HFFc6 (cell line): ENCODE measurements around the gene BTN3A1. TPM values are rescaled to one million over a fixed set of nuclear protein-coding genes. Genes with fewer than 3 reads are reported as not detected.
A peak's percentile ranks its signal among the peaks of the same experiment; 100 is the strongest.

Source experiments
- DNase-seq: peaks from one replicate; pipeline ENCODE4 v3.0.0-alpha.2; 2018
- H3K27ac Mint-ChIP-seq: 2 replicates; pipeline ENCODE4 v1.8.0; 2020; ENCODE audit warnings: mild to moderate bottlenecking, mixed read lengths
- H3K27me3 Mint-ChIP-seq: 2 replicates; pipeline ENCODE4 v1.8.0; 2021; ENCODE audit warnings: mild to moderate bottlenecking, moderate library complexity, mixed read lengths; ENCODE audit not compliant: insufficient read depth
- H3K36me3 Mint-ChIP-seq: 2 replicates; pipeline ENCODE4 v1.8.0; 2021; ENCODE audit warnings: low read depth, mixed read lengths
- H3K4me1 Mint-ChIP-seq: 2 replicates; pipeline ENCODE4 v1.8.0; 2020; ENCODE audit warnings: low read depth, mixed read lengths
- H3K4me3 Mint-ChIP-seq: 2 replicates; pipeline ENCODE4 v1.8.0; 2020; ENCODE audit warnings: mild to moderate bottlenecking, moderate library complexity, mixed read lengths
- H3K9me3 Mint-ChIP-seq: 2 replicates; pipeline ENCODE4 v1.8.0; 2020; ENCODE audit warnings: mild to moderate bottlenecking, mixed read lengths
- total RNA-seq, 6 experiments: library from RNA; stranded (reverse); fragmentation: NEBNext Ultra II Directional; extraction: Animal tissue kit (Norgen Biotek cat#: 25700); gene quantifications; 2 replicates in 1 of 6; 3 replicates in 5 of 6; pipeline ENCODE4 v1.2.3, GENCODE V29; 2021
- TF ChIP-seq, protein P1 (sequence below): fragments of 200-600 bp; sonication (generic); IDR thresholded peaks from 2 replicates; pipeline ENCODE4 v1.5.0; 2021; ENCODE audit warnings: antibody characterized with exemption, mild to moderate bottlenecking

The BTN3A1 gene
- total RNA-seq, 6 experiments from 2014 or later, result 10.3 to 16.2 (median 13.8) TPM

DNA sequence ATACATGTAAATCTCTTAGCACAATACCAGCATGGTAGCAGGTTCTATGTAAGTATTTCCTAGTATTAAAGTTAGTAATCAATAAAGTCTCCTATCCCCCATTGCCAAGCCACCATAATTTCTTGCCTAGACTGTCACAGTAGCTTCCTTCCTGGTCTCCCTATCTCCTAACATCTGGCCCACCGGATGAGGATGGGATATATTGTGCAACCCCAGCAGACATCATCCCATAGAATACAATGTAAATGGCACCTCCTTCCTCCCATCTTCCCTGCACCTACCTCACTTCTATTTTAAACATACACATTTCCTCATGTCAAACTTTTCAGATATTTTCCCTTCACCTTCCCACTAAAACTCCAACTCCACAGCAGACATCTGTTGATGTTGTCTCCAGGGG, 3.5 kb upstream of the BTN3A1 start:
- Mint-ChIP-seq H3K36me3 (no peaks in the 10 kb centered on the region), H3K27ac (no peak overlapping the region), H3K4me3 (no peak overlapping the region), H3K4me1 (peaks cover 35% of the 10 kb centered on the region), H3K27me3 (peaks cover 3% of the 10 kb centered on the region), H3K9me3 (no peaks in the 10 kb centered on the region)
- TF ChIP-seq, protein P1, sequence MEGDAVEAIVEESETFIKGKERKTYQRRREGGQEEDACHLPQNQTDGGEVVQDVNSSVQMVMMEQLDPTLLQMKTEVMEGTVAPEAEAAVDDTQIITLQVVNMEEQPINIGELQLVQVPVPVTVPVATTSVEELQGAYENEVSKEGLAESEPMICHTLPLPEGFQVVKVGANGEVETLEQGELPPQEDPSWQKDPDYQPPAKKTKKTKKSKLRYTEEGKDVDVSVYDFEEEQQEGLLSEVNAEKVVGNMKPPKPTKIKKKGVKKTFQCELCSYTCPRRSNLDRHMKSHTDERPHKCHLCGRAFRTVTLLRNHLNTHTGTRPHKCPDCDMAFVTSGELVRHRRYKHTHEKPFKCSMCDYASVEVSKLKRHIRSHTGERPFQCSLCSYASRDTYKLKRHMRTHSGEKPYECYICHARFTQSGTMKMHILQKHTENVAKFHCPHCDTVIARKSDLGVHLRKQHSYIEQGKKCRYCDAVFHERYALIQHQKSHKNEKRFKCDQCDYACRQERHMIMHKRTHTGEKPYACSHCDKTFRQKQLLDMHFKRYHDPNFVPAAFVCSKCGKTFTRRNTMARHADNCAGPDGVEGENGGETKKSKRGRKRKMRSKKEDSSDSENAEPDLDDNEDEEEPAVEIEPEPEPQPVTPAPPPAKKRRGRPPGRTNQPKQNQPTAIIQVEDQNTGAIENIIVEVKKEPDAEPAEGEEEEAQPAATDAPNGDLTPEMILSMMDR, result no peak
- DNase-seq, result no peak

DNA sequence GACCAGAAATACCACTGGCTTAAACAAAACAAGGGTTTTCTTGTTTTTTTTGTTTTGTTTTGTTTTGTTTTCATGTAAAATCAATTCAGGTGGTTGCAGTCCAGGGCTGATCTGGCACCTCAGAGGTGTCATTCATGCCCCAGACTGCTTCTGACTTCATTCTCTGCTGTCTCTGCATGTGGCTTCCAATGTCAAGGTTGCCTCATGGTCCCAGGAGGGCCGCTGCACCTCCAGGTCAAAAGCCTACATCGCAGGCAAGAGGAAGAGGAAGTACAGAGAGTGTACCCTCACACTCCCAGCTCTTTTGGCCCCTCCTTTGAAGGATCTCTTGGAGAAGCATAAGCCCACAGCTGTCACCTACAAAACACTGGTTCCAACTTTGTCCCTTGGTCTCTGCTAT, 1.4 kb upstream of the BTN3A1 start:
- Mint-ChIP-seq H3K9me3 (no peaks in the 10 kb centered on the region), H3K27me3 (peaks cover 2% of the 10 kb centered on the region), H3K36me3 (no peaks in the 10 kb centered on the region), H3K4me3 (no peak overlapping the region), H3K27ac (peak overlapping the region; percentile 92; the same call in 1 of the 2 replicates), H3K4me1 (peaks cover 31% of the 10 kb centered on the region)
- TF ChIP-seq, protein P1, result no peak
- DNase-seq, result no peak

DNA sequence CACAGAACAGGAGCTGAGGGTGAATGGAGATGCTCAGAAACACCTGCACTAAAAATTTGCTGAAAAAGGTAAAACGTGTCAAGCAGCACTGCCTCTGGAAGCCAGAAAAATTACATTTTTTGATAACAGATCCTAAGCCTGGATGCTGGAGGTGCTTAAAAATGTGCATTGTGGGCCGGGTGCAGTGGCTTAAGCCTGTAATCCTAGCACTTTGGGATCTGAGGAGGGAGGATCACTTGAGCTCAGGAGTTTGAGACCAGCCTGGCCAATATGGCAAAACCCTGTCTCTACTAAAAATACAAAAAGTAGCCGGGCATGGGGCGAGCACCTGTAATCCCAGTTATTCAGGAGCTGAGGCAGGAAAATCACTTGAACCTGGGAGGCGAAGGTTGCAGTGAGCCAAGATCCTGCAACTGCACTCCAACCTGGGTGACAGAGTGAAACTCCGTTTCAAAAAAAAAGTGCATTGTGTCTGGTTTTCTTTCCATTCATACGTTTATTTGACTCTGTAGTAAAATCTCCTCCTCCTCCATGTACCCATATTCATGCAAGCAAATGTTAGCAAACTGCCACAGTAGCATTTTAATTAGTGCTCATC, 587 bp upstream of the BTN3A1 start:
- DNase-seq, result no peak
- H3K27me3 Mint-ChIP-seq, result no peaks in the 10 kb centered on the region; the same call in 1 of the 2 replicates
- H3K9me3 Mint-ChIP-seq, result no peaks in the 10 kb centered on the region
- H3K27ac Mint-ChIP-seq, result peak overlapping the region; percentile 92
- peak overlapping the region; percentile 93 for H3K4me3 Mint-ChIP-seq
- H3K4me1 Mint-ChIP-seq, result peaks cover 31% of the 10 kb centered on the region
- TF ChIP-seq, protein P1, result no peak
- H3K36me3 Mint-ChIP-seq, result no peaks in the 10 kb centered on the region

DNA sequence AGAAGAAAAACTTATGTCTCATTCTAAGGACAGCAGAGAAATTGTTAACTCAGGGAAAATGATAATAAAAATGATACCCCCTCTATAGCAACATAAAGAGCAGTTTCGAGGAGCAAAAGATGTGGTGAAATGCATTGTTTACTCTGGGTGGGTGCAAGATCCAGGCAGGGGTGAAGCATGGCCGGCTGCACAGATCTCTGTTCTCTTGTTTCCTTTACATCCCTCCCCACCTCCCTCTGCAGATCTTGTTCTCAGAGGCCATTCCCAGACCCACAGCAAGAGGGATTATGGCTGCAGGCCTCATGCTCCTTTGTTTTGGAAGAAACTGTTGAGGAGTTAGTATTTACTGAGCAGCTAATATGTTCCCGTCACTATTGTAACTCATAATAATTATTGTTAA, 1.8 kb downstream of the BTN3A1 start:
- TF ChIP-seq, protein P1, result no peak
- H3K27me3 Mint-ChIP-seq, result no peaks in the 10 kb centered on the region; the same call in 1 of the 2 replicates
- no peak overlapping the region for H3K27ac Mint-ChIP-seq
- H3K36me3 Mint-ChIP-seq, result no peaks in the 10 kb centered on the region
- no peak for DNase-seq
- no peaks in the 10 kb centered on the region for H3K9me3 Mint-ChIP-seq
- no peak overlapping the region for H3K4me3 Mint-ChIP-seq
- peaks cover 40% of the 10 kb centered on the region for H3K4me1 Mint-ChIP-seq

DNA sequence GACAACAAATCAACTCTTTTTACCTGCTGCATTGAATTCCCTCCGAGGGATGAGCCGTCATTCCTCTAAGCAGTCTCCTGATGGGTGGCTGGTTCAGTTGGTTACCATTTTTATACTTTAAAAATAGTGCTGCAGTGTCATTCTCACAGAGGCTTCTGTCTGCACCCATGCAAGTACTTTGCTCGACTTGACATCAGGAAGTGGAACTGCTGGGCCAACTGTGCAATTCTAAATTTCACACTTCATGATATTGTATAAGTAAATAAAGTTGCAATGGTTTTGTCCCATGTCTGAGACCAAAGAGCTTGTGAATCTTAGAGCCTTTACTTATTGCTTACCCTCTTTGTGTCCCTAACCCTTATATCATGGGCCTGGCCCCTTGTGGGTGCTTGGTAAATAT, 2.5 kb downstream of the BTN3A1 start:
- TF ChIP-seq, protein P1, result no peak
- Mint-ChIP-seq H3K4me1 (peaks cover 40% of the 10 kb centered on the region), H3K9me3 (no peaks in the 10 kb centered on the region), H3K27me3 (no peaks in the 10 kb centered on the region; the same call in 1 of the 2 replicates), H3K36me3 (no peaks in the 10 kb centered on the region), H3K4me3 (no peak overlapping the region), H3K27ac (no peak overlapping the region)
- no peak for DNase-seq
